ENCODE results near the gene ABCC9. TPM values are rescaled to one million over a fixed set of nuclear protein-coding genes. Genes with fewer than 3 reads are reported as not detected.

The ABCC9 gene
- total and polyA plus RNA-seq, 12 donors: 8.7 to 128 (median 90.0) TPM

DNA sequence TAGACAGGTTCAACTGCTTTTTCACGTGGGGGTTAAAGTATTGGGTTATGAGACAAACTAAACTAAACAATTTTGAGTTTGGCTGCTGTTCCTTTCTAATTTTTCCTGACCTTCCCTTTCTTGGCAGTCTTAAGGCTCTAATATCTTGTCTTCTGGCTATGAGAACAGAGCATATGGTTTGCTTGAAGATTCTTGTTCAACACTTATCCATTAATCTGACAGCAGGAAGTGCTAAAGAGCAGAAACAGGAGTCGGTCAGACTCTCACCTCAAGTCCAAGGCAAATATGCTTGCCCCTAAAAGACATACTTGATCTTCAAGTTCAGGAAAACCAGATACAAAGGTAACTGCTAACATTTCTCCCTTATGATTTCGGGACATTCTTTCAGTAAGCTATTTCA is 114.1 kb downstream of the ABCC9 start:
- DNase-seq (no peak), ATAC-seq (no peak)
- 28 to 31% methylated on average over 3 of the region's 3 CpGs for WGBS, 2 donors

GRCh38 chr12:21826618-21826910 is 114.7 kb downstream of the ABCC9 start:
- Histone ChIP-seq H3K4me1 (peaks cover 0 to 43% (median 11%) of the 10 kb centered on the region in 9 donors), H3K27ac (peak overlapping the region in 5 of 10 donors; percentile 3 to 46 (median 16)), H3K9me3 (no peaks in the 10 kb centered on the region), H3K27me3 (no peaks in the 10 kb centered on the region), H3K36me3 (peaks cover 0 to 29% (median 0%) of the 10 kb centered on the region in 9 donors), H3K4me3 (no peak overlapping the region)
- DNase-seq: no peak
- 67 to 69% methylated on average over 4 of the region's 4 CpGs for WGBS, 2 donors
- TF ChIP-seq, protein P1, sequence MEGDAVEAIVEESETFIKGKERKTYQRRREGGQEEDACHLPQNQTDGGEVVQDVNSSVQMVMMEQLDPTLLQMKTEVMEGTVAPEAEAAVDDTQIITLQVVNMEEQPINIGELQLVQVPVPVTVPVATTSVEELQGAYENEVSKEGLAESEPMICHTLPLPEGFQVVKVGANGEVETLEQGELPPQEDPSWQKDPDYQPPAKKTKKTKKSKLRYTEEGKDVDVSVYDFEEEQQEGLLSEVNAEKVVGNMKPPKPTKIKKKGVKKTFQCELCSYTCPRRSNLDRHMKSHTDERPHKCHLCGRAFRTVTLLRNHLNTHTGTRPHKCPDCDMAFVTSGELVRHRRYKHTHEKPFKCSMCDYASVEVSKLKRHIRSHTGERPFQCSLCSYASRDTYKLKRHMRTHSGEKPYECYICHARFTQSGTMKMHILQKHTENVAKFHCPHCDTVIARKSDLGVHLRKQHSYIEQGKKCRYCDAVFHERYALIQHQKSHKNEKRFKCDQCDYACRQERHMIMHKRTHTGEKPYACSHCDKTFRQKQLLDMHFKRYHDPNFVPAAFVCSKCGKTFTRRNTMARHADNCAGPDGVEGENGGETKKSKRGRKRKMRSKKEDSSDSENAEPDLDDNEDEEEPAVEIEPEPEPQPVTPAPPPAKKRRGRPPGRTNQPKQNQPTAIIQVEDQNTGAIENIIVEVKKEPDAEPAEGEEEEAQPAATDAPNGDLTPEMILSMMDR (IDR thresholded peaks at IDR 0.05): no peak
- intact Hi-C loops (cut with DNase I): no loop called here
- ATAC-seq: no peak

More for the DNA sequence above, 114.1 kb downstream of the ABCC9 start:
- Histone ChIP-seq H3K4me1 (peaks cover 0 to 48% (median 13%) of the 10 kb centered on the region in 9 donors), H3K36me3 (peaks cover 0 to 31% (median 0%) of the 10 kb centered on the region in 9 donors), H3K9me3 (no peaks in the 10 kb centered on the region), H3K27me3 (no peaks in the 10 kb centered on the region), H3K4me3 (no peak overlapping the region), H3K27ac (peak overlapping the region in 3 of 10 donors; percentile 3 to 46 (median 3))
- intact Hi-C loops (cut with DNase I): no loop called here
- TF ChIP-seq, protein P1 (IDR thresholded peaks at IDR 0.05): no peak

- no peaks in the 10 kb centered on the region for H3K27me3 ChIP-seq
- WGBS, 2 donors: 73 to 86% methylated on average over 2 of the region's 2 CpGs
- peak overlapping the region in 5 of 10 donors; percentile 6 to 46 (median 17) for H3K27ac ChIP-seq
- peak in 6 of 8 donors; percentile 28 to 62 (median 39) for ATAC-seq
- no peaks in the 10 kb centered on the region for H3K9me3 ChIP-seq
- TF ChIP-seq, protein P1 (IDR thresholded peaks at IDR 0.05): no peak
- no peak for DNase-seq
- peaks cover 0 to 25% (median 0%) of the 10 kb centered on the region in 9 donors for H3K36me3 ChIP-seq
- H3K4me3 ChIP-seq: no peak overlapping the region
- peaks cover 0 to 38% (median 8%) of the 10 kb centered on the region in 9 donors for H3K4me1 ChIP-seq
- intact Hi-C loops (cut with DNase I): no loop called here
Observed at GRCh38 chr12:21825886-21826617, 115.2 kb downstream of the ABCC9 start.

- DNase-seq (peak; percentile 43 to 59), ATAC-seq (peak; percentile 44 to 93 (median 83))
- intact Hi-C loops (cut with DNase I): no loop called here
- Histone ChIP-seq H3K4me1 (peaks cover 0 to 53% (median 16%) of the 10 kb centered on the region in 9 donors), H3K36me3 (peaks cover 0 to 22% (median 0%) of the 10 kb centered on the region in 9 donors), H3K4me3 (no peak overlapping the region), H3K9me3 (no peaks in the 10 kb centered on the region), H3K27ac (peak overlapping the region in 9 of 10 donors; percentile 22 to 70 (median 58)), H3K27me3 (no peaks in the 10 kb centered on the region)
- 61 to 66% methylated on average over 8 of the region's 8 CpGs for WGBS, 2 donors
- TF ChIP-seq, protein P1 (IDR thresholded peaks at IDR 0.05): no peak
Observed at GRCh38 chr12:21823581-21823980, 117.6 kb downstream of the ABCC9 start.
